Mesenchymal stem cell (in vitro differentiated cells and primary cell): ENCODE measurements around the gene CDH24.

ENCODE experiments used
- DNase-seq: peaks from one replicate; pipeline ENCODE4 v3.0.0-alpha.2; 2013
- H2AFZ ChIP-seq: one replicate; pipeline ENCODE4 v1.6.1; 2013; ENCODE audit warnings: low read depth, mild to moderate bottlenecking, control low read depth, inconsistent platforms, low read length, moderate library complexity
- H2AK5ac ChIP-seq: 2 replicates; pipeline ENCODE4 v1.6.1; 2013; ENCODE audit warnings: low read length, moderate library complexity, mild to moderate bottlenecking, inconsistent platforms; ENCODE audit not compliant: severe bottlenecking
- H2BK120ac ChIP-seq: one replicate; pipeline ENCODE4 v1.6.1; 2013; ENCODE audit warnings: low read depth, mild to moderate bottlenecking, inconsistent platforms, low read length, moderate library complexity
- H2BK12ac ChIP-seq, 2 experiments: one replicate each; pipeline ENCODE4 v1.6.1; 2013; ENCODE audit warnings: inconsistent platforms in 2 of 2, low read length in 2 of 2, mild to moderate bottlenecking in 2 of 2, moderate library complexity in 2 of 2, control low read depth in 1 of 2
- H2BK15ac ChIP-seq: one replicate; pipeline ENCODE4 v1.6.1; 2013; ENCODE audit warnings: mild to moderate bottlenecking, low read depth, inconsistent platforms; ENCODE audit not compliant: poor library complexity, severe bottlenecking
- H2BK5ac ChIP-seq: 2 replicates; pipeline ENCODE4 v1.6.1; 2013; ENCODE audit warnings: low read depth, mild to moderate bottlenecking, low read length, control low read depth, inconsistent platforms; ENCODE audit not compliant: poor library complexity, severe bottlenecking
- H3K14ac ChIP-seq, 2 experiments: one replicate each; pipeline ENCODE4 v1.6.1; 2013; ENCODE audit warnings: inconsistent platforms in 2 of 2, low read length in 2 of 2, control low read depth in 1 of 2, mild to moderate bottlenecking in 1 of 2, moderate library complexity in 1 of 2
- H3K18ac ChIP-seq, 2 experiments: one replicate each; pipeline ENCODE4 v1.6.1; 2013; ENCODE audit warnings: inconsistent platforms in 2 of 2, low read length in 2 of 2, control low read depth in 1 of 2, low read depth in 1 of 2, mild to moderate bottlenecking in 1 of 2
- H3K23ac ChIP-seq, 2 experiments: one replicate each; pipeline ENCODE4 v1.6.1; 2013; ENCODE audit warnings: inconsistent platforms in 2 of 2, low read length in 2 of 2, mild to moderate bottlenecking in 2 of 2, moderate library complexity in 2 of 2, control low read depth in 1 of 2
- H3K27ac ChIP-seq: 2 replicates; pipeline ENCODE4 v1.5.1; 2013; ENCODE audit warnings: mild to moderate bottlenecking, moderate library complexity, low read length, control low read depth, inconsistent platforms; ENCODE audit not compliant: poor library complexity, severe bottlenecking
- H3K27me3 ChIP-seq, 2 experiments: 2 replicates each; pipeline versions ENCODE4 v1.6.1 to v1.7.0; 2013; ENCODE audit warnings: low read length in 2 of 2, mild to moderate bottlenecking in 2 of 2, moderate library complexity in 2 of 2, control low read depth in 1 of 2, inconsistent platforms in 1 of 2; ENCODE audit not compliant: control insufficient read depth in 1 of 2, insufficient read depth in 1 of 2
- H3K36me3 ChIP-seq, 2 experiments: 2 replicates each; pipeline versions ENCODE4 v1.6.1 to v1.7.0; 2013; ENCODE audit warnings: low read length in 2 of 2, control low read depth in 1 of 2, inconsistent platforms in 1 of 2, low read depth in 1 of 2, mild to moderate bottlenecking in 1 of 2; ENCODE audit not compliant: insufficient read depth in 2 of 2, control insufficient read depth in 1 of 2
- H3K4ac ChIP-seq, 2 experiments: one replicate each; pipeline ENCODE4 v1.6.1; 2013; ENCODE audit warnings: inconsistent platforms in 2 of 2, low read length in 2 of 2, mild to moderate bottlenecking in 2 of 2, moderate library complexity in 2 of 2, control low read depth in 1 of 2, low read depth in 1 of 2
- H3K4me1 ChIP-seq: 2 replicates; pipeline ENCODE4 v1.6.1; 2013; ENCODE audit warnings: low read depth, low read length, control low read depth; ENCODE audit not compliant: control insufficient read depth, insufficient read depth
- H3K4me2 ChIP-seq: 2 replicates; pipeline ENCODE4 v1.6.1; 2013; ENCODE audit warnings: low read length, mild to moderate bottlenecking, inconsistent platforms; ENCODE audit not compliant: poor library complexity, severe bottlenecking
- H3K4me3 ChIP-seq, 2 experiments: 2 replicates each; pipeline versions ENCODE4 v1.5.1 to v1.7.0; 2013; ENCODE audit warnings: low read length in 2 of 2, mild to moderate bottlenecking in 2 of 2, control low read depth in 1 of 2, low read depth in 1 of 2; ENCODE audit not compliant: insufficient read depth in 1 of 2
- H3K79me1 ChIP-seq: replicated peaks from 2 replicates; pipeline ENCODE4 v1.6.1; 2013; ENCODE audit warnings: mild to moderate bottlenecking, control low read depth, low read length, inconsistent platforms; ENCODE audit not compliant: poor library complexity, severe bottlenecking
- H3K9ac ChIP-seq: 2 replicates; pipeline ENCODE4 v1.7.0; 2013; ENCODE audit warnings: mild to moderate bottlenecking, low read length, moderate library complexity
- H3K9me3 ChIP-seq: 2 replicates; pipeline ENCODE4 v1.7.0; 2013; ENCODE audit warnings: mild to moderate bottlenecking, low read length; ENCODE audit not compliant: control insufficient read depth
- H4K8ac ChIP-seq: one replicate; pipeline ENCODE4 v1.6.1; 2013; ENCODE audit warnings: inconsistent platforms, mild to moderate bottlenecking, low read length, moderate library complexity
- H4K91ac ChIP-seq: one replicate; pipeline ENCODE4 v1.6.1; 2013; ENCODE audit warnings: mild to moderate bottlenecking, low read length, inconsistent platforms
- WGBS: methylation state at CpG from one replicate; pipeline ENCODE4 v1.1.7; 2013; ENCODE audit warnings: mixed read lengths; 5-methylcytosine and 5-hydroxymethylcytosine counted together

Gene CDH24

GRCh38 chr14:23054000-23054811, 3.1 kb downstream of the CDH24 start:
- no peak overlapping the region for H2BK15ac ChIP-seq
- no peak overlapping the region for H2AK5ac ChIP-seq
- no peak overlapping the region for H2BK5ac ChIP-seq
- no peak overlapping the region for H3K14ac ChIP-seq
- H4K91ac ChIP-seq, result no peak overlapping the region
- no peak overlapping the region for H3K4ac ChIP-seq
- H2BK120ac ChIP-seq, result no peak overlapping the region
- no peak overlapping the region for H3K23ac ChIP-seq
- H3K4me2 ChIP-seq, result no peak overlapping the region
- peaks cover 26% of the 10 kb centered on the region for H3K4me1 ChIP-seq
- no peak overlapping the region for H2AFZ ChIP-seq
- H3K4me3 ChIP-seq, result no peak overlapping the region
- no peak overlapping the region for H3K18ac ChIP-seq
- H3K9me3 ChIP-seq, result no peaks in the 10 kb centered on the region
- peaks cover 12 to 44% of the 10 kb centered on the region in 2 experiments for H3K36me3 ChIP-seq
- DNase-seq, result no peak
- H3K27me3 ChIP-seq, result no peaks in the 10 kb centered on the region
- H4K8ac ChIP-seq, result no peak overlapping the region
- peaks cover 6% of the 10 kb centered on the region for H3K79me1 ChIP-seq
- WGBS, result 83% methylated on average over 14 of the region's 17 CpGs
- H3K9ac ChIP-seq, result no peak overlapping the region
- H2BK12ac ChIP-seq, result no peak overlapping the region
- no peak overlapping the region for H3K27ac ChIP-seq

- Histone ChIP-seq H2BK12ac (no peak overlapping the region), H3K27me3 (no peaks in the 10 kb centered on the region), H2BK5ac (no peak overlapping the region), H3K4me2 (no peak overlapping the region), H3K23ac (no peak overlapping the region), H2BK15ac (no peak overlapping the region), H3K9me3 (no peaks in the 10 kb centered on the region), H4K8ac (no peak overlapping the region), H3K27ac (no peak overlapping the region), H3K4ac (no peak overlapping the region), H2AK5ac (no peak overlapping the region), H3K18ac (no peak overlapping the region), H3K9ac (no peak overlapping the region), H3K14ac (no peak overlapping the region), H3K79me1 (peaks cover 6% of the 10 kb centered on the region), H4K91ac (no peak overlapping the region), H3K36me3 (peaks cover 4 to 42% of the 10 kb centered on the region in 2 experiments), H2BK120ac (no peak overlapping the region), H2AFZ (no peak overlapping the region), H3K4me3 (no peak overlapping the region), H3K4me1 (peaks cover 25% of the 10 kb centered on the region)
- no peak for DNase-seq
- WGBS, result 98% methylated on average over 10 of the region's 10 CpGs
These were observed 3.9 kb downstream of the CDH24 start for GRCh38 chr14:23053426-23053825.

DNA sequence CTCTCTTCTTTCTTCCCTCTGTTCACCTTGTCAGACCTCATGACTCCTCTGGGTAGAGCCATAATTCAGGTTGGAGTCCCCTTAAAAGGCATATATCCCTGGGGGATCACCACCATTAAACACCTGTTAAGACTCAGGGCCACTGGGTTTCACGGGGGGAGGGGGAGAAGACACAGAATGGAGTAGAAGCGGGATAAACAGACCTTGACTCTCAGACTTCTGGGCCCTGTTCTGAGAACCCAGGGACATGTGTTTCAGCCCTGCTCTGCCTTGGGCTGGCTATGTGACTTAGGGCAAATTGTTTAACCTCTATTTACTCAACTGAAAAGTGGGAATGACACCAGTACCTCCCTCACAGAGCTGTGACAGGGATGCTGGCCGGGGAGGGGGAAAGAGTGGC, 4.6 kb downstream of the CDH24 start:
- H2BK120ac ChIP-seq, result no peak overlapping the region
- no peak overlapping the region for H2BK12ac ChIP-seq
- H3K9ac ChIP-seq, result no peak overlapping the region
- no peaks in the 10 kb centered on the region for H3K27me3 ChIP-seq
- no peak overlapping the region for H3K27ac ChIP-seq
- no peak overlapping the region for H3K4ac ChIP-seq
- no peak for DNase-seq
- peaks cover 6% of the 10 kb centered on the region for H3K79me1 ChIP-seq
- no peak overlapping the region for H3K4me3 ChIP-seq
- peaks cover 0 to 47% of the 10 kb centered on the region in 2 experiments for H3K36me3 ChIP-seq
- no peak overlapping the region for H2BK5ac ChIP-seq
- H3K18ac ChIP-seq, result no peak overlapping the region
- peaks cover 22% of the 10 kb centered on the region for H3K4me1 ChIP-seq
- no peak overlapping the region for H3K4me2 ChIP-seq
- no peak overlapping the region for H4K91ac ChIP-seq
- no peak overlapping the region for H3K14ac ChIP-seq
- H2AK5ac ChIP-seq, result no peak overlapping the region
- no peaks in the 10 kb centered on the region for H3K9me3 ChIP-seq
- no peak overlapping the region for H2BK15ac ChIP-seq
- 87% methylated on average over 3 of the region's 3 CpGs for WGBS
- H3K23ac ChIP-seq, result no peak overlapping the region
- no peak overlapping the region for H4K8ac ChIP-seq
- H2AFZ ChIP-seq, result no peak overlapping the region

DNA sequence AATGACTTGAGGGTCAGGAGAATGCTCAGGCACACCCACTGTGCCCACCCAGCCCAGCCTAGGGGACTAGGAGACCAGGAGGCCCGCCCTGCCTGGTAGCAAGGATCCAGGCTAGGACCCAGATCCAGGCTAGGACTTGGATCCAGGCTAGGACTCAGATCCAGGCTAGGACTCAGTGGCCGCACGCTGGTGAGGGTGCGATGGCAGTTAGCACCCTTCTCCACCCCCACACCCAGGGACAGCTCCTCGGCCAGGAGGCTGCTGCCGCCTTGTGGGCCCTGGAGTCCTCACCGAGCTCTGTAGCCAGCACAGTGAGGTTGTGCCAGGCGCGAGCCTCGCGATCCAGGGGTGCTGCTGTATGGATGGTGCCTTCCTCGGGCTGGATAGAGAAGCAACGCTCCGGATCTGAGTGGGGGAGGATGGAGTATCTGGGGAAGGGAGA, 5.1 kb downstream of the CDH24 start:
- H3K14ac ChIP-seq, result no peak overlapping the region
- H4K91ac ChIP-seq, result no peak overlapping the region
- H3K27me3 ChIP-seq, result no peaks in the 10 kb centered on the region
- no peak overlapping the region for H2AFZ ChIP-seq
- H4K8ac ChIP-seq, result no peak overlapping the region
- peaks cover 27% of the 10 kb centered on the region for H3K4me1 ChIP-seq
- no peak overlapping the region for H3K4ac ChIP-seq
- H3K4me3 ChIP-seq, result no peak overlapping the region
- DNase-seq, result no peak
- no peak overlapping the region for H3K18ac ChIP-seq
- no peak overlapping the region for H3K4me2 ChIP-seq
- H3K9me3 ChIP-seq, result no peaks in the 10 kb centered on the region
- H3K23ac ChIP-seq, result no peak overlapping the region
- no peak overlapping the region for H2BK15ac ChIP-seq
- H2BK120ac ChIP-seq, result no peak overlapping the region
- no peak overlapping the region for H2AK5ac ChIP-seq
- no peak overlapping the region for H3K9ac ChIP-seq
- H3K79me1 ChIP-seq, result peaks cover 6% of the 10 kb centered on the region
- no peak overlapping the region for H2BK12ac ChIP-seq
- H2BK5ac ChIP-seq, result no peak overlapping the region
- H3K27ac ChIP-seq, result no peak overlapping the region
- WGBS, result 88% methylated on average over 12 of the region's 14 CpGs
- H3K36me3 ChIP-seq, result peaks cover 0 to 51% of the 10 kb centered on the region in 2 experiments
